NCI-H2171 treated with DMSO at 0.1 percent for 48 hours (cell line): Measurements from ENCODE around the gene ADH1C.

Experiments used
- DNase-seq: peaks from one replicate; lab custom pipeline; 2025; lab: John Stamatoyannopoulos, UW

The ADH1C gene

DNA sequence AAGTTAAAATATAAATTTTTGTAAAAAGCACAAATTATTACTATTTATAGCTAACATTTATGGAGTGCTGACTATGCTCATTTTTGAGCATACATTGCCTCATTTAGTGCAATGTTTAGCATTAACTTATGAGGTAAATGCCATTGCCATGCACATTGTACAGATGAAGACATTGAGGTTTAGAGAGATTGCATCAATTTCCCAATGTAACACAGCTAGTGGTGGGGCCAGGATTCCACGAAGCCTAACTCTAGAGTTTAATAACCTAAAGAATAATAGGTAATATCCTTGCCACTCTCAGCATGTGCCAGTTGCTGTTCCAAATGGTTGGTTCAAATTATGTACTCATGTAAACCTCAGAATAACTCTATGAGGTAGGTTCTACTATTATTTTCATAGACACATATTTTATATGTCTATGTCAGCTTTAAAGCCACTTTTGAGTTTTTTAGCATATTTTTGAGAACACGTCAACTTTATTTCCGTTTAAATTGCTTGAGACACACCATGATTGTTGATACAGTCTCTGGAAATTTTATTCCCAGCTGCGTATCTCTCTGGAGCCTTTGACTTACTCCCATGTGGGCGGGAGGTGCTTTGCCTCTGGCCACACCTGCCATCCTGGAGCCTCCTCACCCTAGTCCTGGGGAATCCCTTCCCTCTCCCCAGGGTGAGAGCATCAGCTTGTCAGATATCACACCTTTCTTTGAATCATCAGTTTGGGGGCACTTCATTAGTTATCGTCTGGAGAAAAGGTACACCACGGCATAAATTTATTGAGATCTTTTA is 51.0 kb downstream of the ADH1C start:
- DNase-seq, result no peak

DNA sequence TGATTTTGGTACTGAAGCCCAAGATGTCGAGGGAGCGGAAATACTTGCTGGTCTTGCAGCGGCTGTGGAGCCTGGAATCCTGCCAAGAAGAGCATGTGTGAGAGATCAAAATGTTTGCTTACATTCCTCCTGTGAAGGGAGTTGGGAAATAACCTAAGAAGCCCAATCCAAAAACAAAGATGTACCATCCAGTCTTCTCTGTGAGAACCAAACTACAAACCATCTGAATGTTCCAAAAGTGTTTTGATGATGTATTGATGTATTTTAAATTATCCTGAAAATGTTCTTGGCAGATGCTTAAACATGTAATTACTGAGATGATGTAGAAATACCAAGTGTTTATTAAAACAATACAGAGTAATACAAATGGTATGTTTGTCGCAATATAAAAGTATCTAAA is 51.6 kb downstream of the ADH1C start:
- peak; percentile 66 for DNase-seq

DNA sequence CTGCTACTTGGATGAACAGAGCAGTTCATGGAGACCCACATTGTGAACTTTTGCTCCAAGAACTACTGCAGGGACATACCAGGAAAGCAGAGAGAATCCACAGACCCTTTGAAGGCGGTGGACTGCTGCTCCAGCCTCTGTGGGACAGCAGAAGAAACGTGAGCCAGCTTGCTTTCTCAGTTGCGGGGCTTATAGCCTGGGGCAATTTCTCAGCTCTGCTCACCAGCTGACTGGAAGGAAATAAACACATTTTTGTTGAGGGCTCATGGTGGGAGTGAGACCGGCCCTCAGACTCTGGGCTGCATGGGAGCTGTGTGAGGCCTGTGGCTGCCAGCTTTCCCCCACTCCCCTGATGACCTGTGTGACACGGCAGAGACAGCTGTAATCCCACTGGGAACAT is 59.2 kb downstream of the ADH1C start:
- DNase-seq, result no peak

DNA sequence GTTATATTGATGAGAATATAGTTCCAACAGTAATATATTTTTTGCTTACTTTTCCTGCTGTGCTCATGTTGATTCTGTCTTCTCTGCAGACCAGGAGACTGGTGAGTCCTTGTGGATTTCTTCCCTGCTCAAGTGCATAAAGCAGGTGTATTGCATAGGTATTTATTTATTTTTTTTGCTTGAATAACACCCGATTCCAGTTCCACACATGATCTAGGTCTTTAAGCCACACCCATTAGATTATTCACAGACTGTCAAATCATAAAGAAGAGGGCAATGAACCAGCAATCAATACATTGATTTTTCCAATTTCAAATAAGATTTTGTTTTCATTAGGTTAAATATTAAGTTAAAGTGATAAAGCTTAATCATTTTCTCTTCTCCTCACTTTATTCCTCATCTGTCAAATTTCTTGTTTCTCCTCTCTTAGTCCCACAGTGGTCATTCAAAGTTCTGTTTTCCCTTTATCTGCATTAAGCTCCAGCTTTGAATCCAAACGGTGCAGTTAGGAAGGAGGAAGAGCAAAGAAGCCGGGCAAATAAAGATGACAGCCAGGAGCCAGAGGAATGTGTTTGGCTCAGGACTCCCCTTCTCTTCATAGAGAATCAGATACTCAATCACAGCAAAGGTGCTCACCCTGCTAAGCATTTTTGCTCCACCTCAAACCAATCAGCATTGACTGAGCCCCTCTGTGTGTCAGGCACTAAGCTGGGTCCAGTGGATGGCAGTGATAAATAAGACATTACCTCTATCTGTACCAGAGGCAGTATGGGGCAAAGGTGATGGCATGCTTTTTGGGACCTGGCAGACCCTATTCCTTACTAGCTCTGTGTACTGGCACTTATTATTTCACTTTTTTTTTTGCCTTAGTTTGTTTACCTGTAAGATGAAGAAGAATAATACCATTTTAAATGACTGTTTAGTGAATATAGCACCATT is 61.4 kb downstream of the ADH1C start, which contains the start of gene ADH1A:
Gene ADH1A, minus strand, starts transcription at position 138 of the 939 bp plus-strand sequence. Its CDS starts 71 bp downstream, at position 67.
- no peak for DNase-seq
